Measurements from ENCODE around the gene AGO4.

The AGO4 gene

GRCh38 chr1:35838693-35839245 is 31.0 kb downstream of the AGO4 start:
- no peaks in the 10 kb centered on the region for H3K79me2 ChIP-seq (ENCODE audit: control insufficient read depth, insufficient read depth, low read length, poor library complexity)
- H3K23ac ChIP-seq (ENCODE audit: low read length), result no peak overlapping the region
- WGBS (ENCODE audit: extremely low coverage, insufficient coverage, insufficient read length), result no CpG with 5 or more reads among the region's 8 CpGs
- DNase-seq, result no peak
- H3K4ac ChIP-seq (ENCODE audit: low read depth, low read length), result no peak overlapping the region
- no peak overlapping the region for H2BK5ac ChIP-seq (ENCODE audit: low read depth, low read length, poor library complexity)
- no peak overlapping the region for H2AFZ ChIP-seq (ENCODE audit: insufficient read depth, low read length, poor library complexity)
- H2BK120ac ChIP-seq (ENCODE audit: insufficient read depth, low read length, poor library complexity), result no peak overlapping the region
- H3K36me3 ChIP-seq (ENCODE audit: control insufficient read depth in 1 of 2, insufficient read depth in 2 of 2, low read length in 2 of 2), result peaks cover 25 to 29% of the 10 kb centered on the region in 2 experiments
- no peak overlapping the region for H3K4me2 ChIP-seq (ENCODE audit: low read length)
- no peak overlapping the region for H4K91ac ChIP-seq (ENCODE audit: low read depth, low read length)
- H4K8ac ChIP-seq (ENCODE audit: low read depth, low read length), result no peak overlapping the region
- no peaks in the 10 kb centered on the region for H3K79me1 ChIP-seq (ENCODE audit: low read length)
- no peak overlapping the region for H2AK5ac ChIP-seq (ENCODE audit: low read length)
- H3K14ac ChIP-seq (ENCODE audit: low read length), result no peak overlapping the region
- peaks cover 0 to 5% of the 10 kb centered on the region in 2 experiments for H3K4me1 ChIP-seq (ENCODE audit: control insufficient read depth in 1 of 2, insufficient read depth in 2 of 2, low read length in 2 of 2)
- H4K12ac ChIP-seq (ENCODE audit: low read depth, low read length), result no peak overlapping the region
- H3K27me3 ChIP-seq (ENCODE audit: insufficient read depth, low read length), result no peaks in the 10 kb centered on the region
- H3K27ac ChIP-seq (ENCODE audit: low read depth, low read length), result no peak overlapping the region
- no peak overlapping the region for H3K9ac ChIP-seq (ENCODE audit: low read length)
- no peak overlapping the region for H3K18ac ChIP-seq (ENCODE audit: low read length)
- H3K9me3 ChIP-seq (ENCODE audit: insufficient read depth, low read depth, low read length), result no peaks in the 10 kb centered on the region
- no peak overlapping the region for H3K4me3 ChIP-seq (ENCODE audit: low read depth, low read length)
- H2BK12ac ChIP-seq (ENCODE audit: low read length), result no peak overlapping the region

- Histone ChIP-seq H2BK12ac (ENCODE audit: low read length) (no peak overlapping the region), H3K4ac (ENCODE audit: low read depth, low read length) (no peak overlapping the region), H4K91ac (ENCODE audit: low read depth, low read length) (no peak overlapping the region), H3K4me3 (ENCODE audit: low read depth, low read length) (no peak overlapping the region), H3K14ac (ENCODE audit: low read length) (no peak overlapping the region), H3K23ac (ENCODE audit: low read length) (no peak overlapping the region), H4K8ac (ENCODE audit: low read depth, low read length) (no peak overlapping the region), H3K79me1 (ENCODE audit: low read length) (no peaks in the 10 kb centered on the region), H3K27ac (ENCODE audit: low read depth, low read length) (no peak overlapping the region), H2BK120ac (ENCODE audit: insufficient read depth, low read length, poor library complexity) (no peak overlapping the region), H4K12ac (ENCODE audit: low read depth, low read length) (no peak overlapping the region), H3K36me3 (ENCODE audit: control insufficient read depth in 1 of 2, insufficient read depth in 2 of 2, low read length in 2 of 2) (peaks cover 20 to 27% of the 10 kb centered on the region in 2 experiments), H3K9me3 (ENCODE audit: insufficient read depth, low read depth, low read length) (no peaks in the 10 kb centered on the region), H3K27me3 (ENCODE audit: insufficient read depth, low read length) (no peaks in the 10 kb centered on the region), H2BK5ac (ENCODE audit: low read depth, low read length, poor library complexity) (no peak overlapping the region), H3K79me2 (ENCODE audit: control insufficient read depth, insufficient read depth, low read length, poor library complexity) (no peaks in the 10 kb centered on the region), H3K4me2 (ENCODE audit: low read length) (no peak overlapping the region), H2AFZ (ENCODE audit: insufficient read depth, low read length, poor library complexity) (no peak overlapping the region), H3K9ac (ENCODE audit: low read length) (no peak overlapping the region), H2AK5ac (ENCODE audit: low read length) (no peak overlapping the region), H3K18ac (ENCODE audit: low read length) (no peak overlapping the region), H3K4me1 (ENCODE audit: control insufficient read depth in 1 of 2, insufficient read depth in 2 of 2, low read length in 2 of 2) (no peaks in the 10 kb centered on the region)
- 100% methylated on average over 1 of the region's 1 CpG for WGBS (ENCODE audit: extremely low coverage, insufficient coverage, insufficient read length)
- no peak for DNase-seq
Observed at GRCh38 chr1:35844826-35845225, 37.0 kb downstream of the AGO4 start.

GRCh38 chr1:35845766-35846165 is 38.0 kb downstream of the AGO4 start:
- no peaks in the 10 kb centered on the region for H3K27me3 ChIP-seq (ENCODE audit: insufficient read depth, low read length)
- no peak overlapping the region for H3K23ac ChIP-seq (ENCODE audit: low read length)
- H3K9ac ChIP-seq (ENCODE audit: low read length), result no peak overlapping the region
- H3K27ac ChIP-seq (ENCODE audit: low read depth, low read length), result no peak overlapping the region
- no peaks in the 10 kb centered on the region for H3K4me1 ChIP-seq (ENCODE audit: control insufficient read depth in 1 of 2, insufficient read depth in 2 of 2, low read length in 2 of 2)
- no peak overlapping the region for H2BK120ac ChIP-seq (ENCODE audit: insufficient read depth, low read length, poor library complexity)
- no peak overlapping the region for H2BK12ac ChIP-seq (ENCODE audit: low read length)
- H3K4ac ChIP-seq (ENCODE audit: low read depth, low read length), result no peak overlapping the region
- H3K4me2 ChIP-seq (ENCODE audit: low read length), result no peak overlapping the region
- no peak overlapping the region for H4K12ac ChIP-seq (ENCODE audit: low read depth, low read length)
- no CpG with 5 or more reads among the region's 1 CpG for WGBS (ENCODE audit: extremely low coverage, insufficient coverage, insufficient read length)
- H2AFZ ChIP-seq (ENCODE audit: insufficient read depth, low read length, poor library complexity), result no peak overlapping the region
- H3K14ac ChIP-seq (ENCODE audit: low read length), result no peak overlapping the region
- H3K18ac ChIP-seq (ENCODE audit: low read length), result no peak overlapping the region
- no peak overlapping the region for H4K91ac ChIP-seq (ENCODE audit: low read depth, low read length)
- DNase-seq, result no peak
- no peak overlapping the region for H2AK5ac ChIP-seq (ENCODE audit: low read length)
- H3K9me3 ChIP-seq (ENCODE audit: insufficient read depth, low read depth, low read length), result no peaks in the 10 kb centered on the region
- H3K4me3 ChIP-seq (ENCODE audit: low read depth, low read length), result no peak overlapping the region
- H4K8ac ChIP-seq (ENCODE audit: low read depth, low read length), result no peak overlapping the region
- H3K79me1 ChIP-seq (ENCODE audit: low read length), result no peaks in the 10 kb centered on the region
- peaks cover 16 to 28% of the 10 kb centered on the region in 2 experiments for H3K36me3 ChIP-seq (ENCODE audit: control insufficient read depth in 1 of 2, insufficient read depth in 2 of 2, low read length in 2 of 2)
- H2BK5ac ChIP-seq (ENCODE audit: low read depth, low read length, poor library complexity), result no peak overlapping the region
- no peaks in the 10 kb centered on the region for H3K79me2 ChIP-seq (ENCODE audit: control insufficient read depth, insufficient read depth, low read length, poor library complexity)

GRCh38 chr1:35847935-35848565 is 40.2 kb downstream of the AGO4 start:
- Histone ChIP-seq H3K27ac (ENCODE audit: low read depth, low read length) (no peak overlapping the region), H3K18ac (ENCODE audit: low read length) (no peak overlapping the region), H2BK12ac (ENCODE audit: low read length) (no peak overlapping the region), H3K4me3 (ENCODE audit: low read depth, low read length) (no peak overlapping the region), H2BK5ac (ENCODE audit: low read depth, low read length, poor library complexity) (no peak overlapping the region), H2AK5ac (ENCODE audit: low read length) (no peak overlapping the region), H3K79me2 (ENCODE audit: control insufficient read depth, insufficient read depth, low read length, poor library complexity) (no peaks in the 10 kb centered on the region), H3K4ac (ENCODE audit: low read depth, low read length) (no peak overlapping the region), H3K4me2 (ENCODE audit: low read length) (no peak overlapping the region), H2AFZ (ENCODE audit: insufficient read depth, low read length, poor library complexity) (no peak overlapping the region), H2BK120ac (ENCODE audit: insufficient read depth, low read length, poor library complexity) (no peak overlapping the region), H3K9ac (ENCODE audit: low read length) (no peak overlapping the region), H3K79me1 (ENCODE audit: low read length) (no peaks in the 10 kb centered on the region), H3K14ac (ENCODE audit: low read length) (no peak overlapping the region), H4K8ac (ENCODE audit: low read depth, low read length) (no peak overlapping the region), H3K36me3 (ENCODE audit: control insufficient read depth in 1 of 2, insufficient read depth in 2 of 2, low read length in 2 of 2) (peaks cover 8 to 17% of the 10 kb centered on the region in 2 experiments), H4K12ac (ENCODE audit: low read depth, low read length) (no peak overlapping the region), H3K27me3 (ENCODE audit: insufficient read depth, low read length) (no peaks in the 10 kb centered on the region), H3K9me3 (ENCODE audit: insufficient read depth, low read depth, low read length) (no peaks in the 10 kb centered on the region), H3K23ac (ENCODE audit: low read length) (no peak overlapping the region), H4K91ac (ENCODE audit: low read depth, low read length) (no peak overlapping the region), H3K4me1 (ENCODE audit: control insufficient read depth in 1 of 2, insufficient read depth in 2 of 2, low read length in 2 of 2) (no peaks in the 10 kb centered on the region)
- no CpG with 5 or more reads among the region's 1 CpG for WGBS (ENCODE audit: extremely low coverage, insufficient coverage, insufficient read length)
- DNase-seq, result no peak
